HEK293 (cell line): ENCODE measurements around the gene ENHO.
A peak's percentile ranks its signal among the peaks of the same experiment; 100 is the strongest.

ENCODE experiments used
- FEZF1 ChIP-seq: fragments of 450-650 bp; formaldehyde crosslinking; IDR thresholded peaks from 2 replicates; pipeline ENCODE4 v1.5.1; 2016; ENCODE audit warnings: missing biosample characterization, missing genetic modification characterization
- HOXD13 ChIP-seq: sonication (generic); formaldehyde crosslinking; IDR thresholded peaks from 2 replicates; pipeline ENCODE4 v1.8.0; 2022; ENCODE audit warnings: missing genetic modification reagents, borderline replicate concordance
- IKZF3 ChIP-seq: fragments of 450-650 bp; IDR thresholded peaks from 2 replicates; pipeline ENCODE4 v1.5.0; 2018; ENCODE audit warnings: missing biosample characterization, mild to moderate bottlenecking, missing genetic modification characterization, moderate library complexity
- KLF9 ChIP-seq: fragments of 450-650 bp; formaldehyde crosslinking; IDR thresholded peaks from 2 replicates; pipeline ENCODE4 v1.5.1; 2016; ENCODE audit warnings: missing biosample characterization, missing genetic modification characterization, low read depth
- PRDM1 ChIP-seq: fragments of 450-650 bp; formaldehyde crosslinking; IDR thresholded peaks from 2 replicates; pipeline ENCODE4; 2016; ENCODE audit warnings: missing biosample characterization, missing genetic modification characterization
- REPIN1 ChIP-seq: fragments of 450-650 bp; formaldehyde crosslinking; IDR thresholded peaks from 2 replicates; pipeline ENCODE4 v1.5.1; 2017; ENCODE audit warnings: missing biosample characterization, missing genetic modification characterization, low read depth
- SALL2 ChIP-seq: fragments of 450-650 bp; formaldehyde crosslinking; IDR thresholded peaks from 2 replicates; pipeline ENCODE4 v1.5.0; 2017; ENCODE audit warnings: missing biosample characterization, mild to moderate bottlenecking, missing genetic modification characterization, borderline replicate concordance
- SP2 ChIP-seq: fragments of 450-650 bp; formaldehyde crosslinking; IDR thresholded peaks from 2 replicates; pipeline ENCODE4 v1.5.1; 2016; ENCODE audit warnings: missing biosample characterization, missing genetic modification characterization
- ZBTB17 ChIP-seq: fragments of 450-650 bp; formaldehyde crosslinking; IDR thresholded peaks from 2 replicates; pipeline ENCODE4 v1.5.1; 2016; ENCODE audit warnings: missing biosample characterization, missing genetic modification characterization
- ZBTB20 ChIP-seq: fragments of 450-650 bp; formaldehyde crosslinking; IDR thresholded peaks from 2 replicates; pipeline ENCODE4 v1.5.1; 2016; ENCODE audit warnings: missing biosample characterization, missing genetic modification characterization
- ZFHX2 ChIP-seq: fragments of 450-650 bp; formaldehyde crosslinking; conservative IDR thresholded peaks from 2 replicates; pipeline ENCODE4 v1.5.1; 2016; ENCODE audit warnings: missing biosample characterization, missing genetic modification characterization
- ZFP41 ChIP-seq: fragments of 450-650 bp; formaldehyde crosslinking; IDR thresholded peaks from 2 replicates; pipeline ENCODE4 v1.5.1; 2016; ENCODE audit warnings: missing biosample characterization, missing genetic modification characterization, borderline replicate concordance
- ZFP69B ChIP-seq: fragments of 450-650 bp; formaldehyde crosslinking; IDR thresholded peaks from 2 replicates; pipeline ENCODE4 v1.5.1; 2016; ENCODE audit warnings: missing biosample characterization, missing genetic modification characterization
- ZNF10 ChIP-seq: fragments of 450-650 bp; formaldehyde crosslinking; IDR thresholded peaks from 2 replicates; pipeline ENCODE4 v1.5.1; 2017; ENCODE audit warnings: missing biosample characterization, missing genetic modification characterization
- ZNF132 ChIP-seq: fragments of 450-650 bp; formaldehyde crosslinking; IDR thresholded peaks from 2 replicates; pipeline ENCODE4 v1.5.1; 2017; ENCODE audit warnings: missing biosample characterization, missing genetic modification characterization, borderline replicate concordance
- ZNF184 ChIP-seq: fragments of 450-650 bp; IDR thresholded peaks from 2 replicates; pipeline ENCODE4 v1.5.1; 2018; ENCODE audit warnings: missing biosample characterization, mild to moderate bottlenecking, missing genetic modification characterization
- ZNF221 ChIP-seq: fragments of 450-650 bp; formaldehyde crosslinking; IDR thresholded peaks from 2 replicates; pipeline ENCODE4 v1.5.1; 2017; ENCODE audit warnings: missing biosample characterization, missing genetic modification characterization, borderline replicate concordance
- ZNF24 ChIP-seq: fragments of 450-650 bp; formaldehyde crosslinking; IDR thresholded peaks from 2 replicates; pipeline ENCODE4 v1.5.1; 2016; ENCODE audit warnings: missing biosample characterization, missing genetic modification characterization
- ZNF366 ChIP-seq: fragments of 450-650 bp; formaldehyde crosslinking; conservative IDR thresholded peaks from 2 replicates; pipeline ENCODE4 v1.5.1; 2016; ENCODE audit warnings: missing biosample characterization, missing genetic modification characterization
- ZNF391 ChIP-seq: fragments of 450-650 bp; formaldehyde crosslinking; IDR thresholded peaks from 2 replicates; pipeline ENCODE4 v1.5.1; 2016; ENCODE audit warnings: low read depth, missing biosample characterization, missing genetic modification characterization, borderline replicate concordance
- ZNF423 ChIP-seq: fragments of 450-650 bp; formaldehyde crosslinking; IDR thresholded peaks from 2 replicates; pipeline ENCODE4 v1.5.1; 2016; ENCODE audit warnings: missing biosample characterization, missing genetic modification characterization
- ZNF473 ChIP-seq: fragments of 450-650 bp; formaldehyde crosslinking; IDR thresholded peaks from 2 replicates; pipeline ENCODE4 v1.5.1; 2017; ENCODE audit warnings: missing biosample characterization, missing genetic modification characterization
- ZNF585B ChIP-seq: fragments of 450-650 bp; formaldehyde crosslinking; IDR thresholded peaks from 2 replicates; pipeline ENCODE4 v1.5.1; 2016; ENCODE audit warnings: missing biosample characterization, missing genetic modification characterization
- ZNF624 ChIP-seq: fragments of 450-650 bp; formaldehyde crosslinking; IDR thresholded peaks from 2 replicates; pipeline ENCODE4 v1.5.1; 2017; ENCODE audit warnings: missing biosample characterization, missing genetic modification characterization
- ZNF747 ChIP-seq: fragments of 450-650 bp; formaldehyde crosslinking; IDR thresholded peaks from 2 replicates; pipeline ENCODE4 v1.5.1; 2016; ENCODE audit warnings: missing biosample characterization, missing genetic modification characterization
- ZNF768 ChIP-seq: fragments of 450-650 bp; formaldehyde crosslinking; IDR thresholded peaks from 2 replicates; pipeline ENCODE4 v1.5.1; 2018; ENCODE audit warnings: missing biosample characterization, mild to moderate bottlenecking, missing genetic modification characterization
- ZNF792 ChIP-seq: fragments of 450-650 bp; formaldehyde crosslinking; IDR thresholded peaks from 2 replicates; pipeline ENCODE4 v1.5.1; 2016; ENCODE audit warnings: missing biosample characterization, missing genetic modification characterization
- TF ChIP-seq, protein P1 (sequence below): sonication (generic); formaldehyde crosslinking; IDR thresholded peaks from 2 replicates; pipeline ENCODE4 v1.8.1; 2022; ENCODE audit warnings: mild to moderate bottlenecking, moderate library complexity, missing genetic modification reagents
- TF ChIP-seq, protein P2 (sequence below): fragments of 450-650 bp; formaldehyde crosslinking; IDR thresholded peaks from 2 replicates; pipeline ENCODE4 v1.5.1; 2016; ENCODE audit warnings: missing biosample characterization, missing genetic modification characterization
- TF ChIP-seq, protein P3 (sequence below): fragments of 450-650 bp; formaldehyde crosslinking; IDR thresholded peaks from 2 replicates; pipeline ENCODE4 v1.5.1; 2016; ENCODE audit warnings: missing biosample characterization, missing genetic modification characterization, low read depth

ENHO gene

DNA sequence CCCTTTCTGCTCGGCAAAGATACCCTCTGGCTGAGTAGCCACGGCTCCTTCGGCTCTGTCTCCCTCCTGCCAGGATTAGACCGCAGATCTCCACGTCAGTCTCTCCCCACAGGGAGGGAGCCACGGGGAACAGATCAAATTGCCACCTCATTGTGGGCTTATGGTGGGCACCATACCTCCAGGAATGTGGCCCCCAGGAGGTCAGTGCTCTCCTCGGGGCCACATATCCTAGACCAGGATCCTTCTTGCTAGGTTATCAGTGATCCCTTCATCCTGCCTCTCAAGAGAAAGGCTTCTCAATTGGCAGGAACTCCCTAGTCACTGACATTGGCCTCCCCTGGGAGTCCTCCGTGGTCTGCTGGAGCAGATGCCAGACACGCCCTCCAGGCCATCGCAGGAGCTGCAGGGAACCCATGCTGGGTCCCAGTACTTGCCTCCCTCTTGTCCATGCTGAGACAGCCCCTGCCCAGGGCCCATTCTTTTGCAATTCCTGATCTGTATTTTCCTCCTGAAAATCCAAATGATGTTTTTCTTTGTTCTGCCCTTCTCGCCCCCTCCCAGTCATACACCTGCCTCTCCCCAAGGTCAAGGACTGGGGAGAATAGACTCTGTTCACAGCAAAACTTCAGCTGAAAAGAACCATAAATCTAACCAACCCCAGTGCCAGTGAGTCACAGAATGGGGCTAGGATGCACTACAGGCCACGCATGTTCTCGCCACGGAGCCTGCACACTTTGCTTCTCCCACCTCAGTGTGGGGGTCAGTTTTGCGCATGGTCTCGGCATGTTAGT lies 31.6 kb upstream of the ENHO start (continued):
- TF ChIP-seq ZNF132 (tag by site-specific recombination) (no peak), ZNF24 (no peak), ZNF624 (no peak), SP2 (tag by site-specific recombination) (peak; percentile 11; the same call in 1 of the 2 replicates), ZNF585B (tag by site-specific recombination) (no peak), ZNF366 (tag by site-specific recombination) (peak; percentile 68), ZFP41 (tag by site-specific recombination) (no peak), HOXD13 (CRISPR knock-in tag) (no peak), REPIN1 (tag by site-specific recombination) (no peak), ZNF768 (tag by site-specific recombination) (no peak), ZNF10 (tag by site-specific recombination) (no peak), ZBTB20 (tag by site-specific recombination) (peak; percentile 84), ZFHX2 (tag by site-specific recombination) (no peak), ZNF792 (tag by site-specific recombination) (no peak), ZNF747 (tag by site-specific recombination) (no peak), ZNF221 (tag by site-specific recombination) (no peak), PRDM1 (tag by site-specific recombination) (no peak), ZNF473 (no peak), ZNF184 (tag by site-specific recombination) (no peak), FEZF1 (tag by site-specific recombination) (no peak), ZBTB17 (tag by site-specific recombination) (peak; percentile 88), KLF9 (peak; percentile 44; the same call in 1 of the 2 replicates), SALL2 (tag by site-specific recombination) (no peak), ZFP69B (tag by site-specific recombination) (no peak), ZNF423 (tag by site-specific recombination) (peak; percentile 67; the same call in 1 of the 2 replicates), IKZF3 (tag by site-specific recombination) (peak; percentile 47; the same call in 1 of the 2 replicates), ZNF391 (tag by site-specific recombination) (no peak)
- TF ChIP-seq, protein P1, sequence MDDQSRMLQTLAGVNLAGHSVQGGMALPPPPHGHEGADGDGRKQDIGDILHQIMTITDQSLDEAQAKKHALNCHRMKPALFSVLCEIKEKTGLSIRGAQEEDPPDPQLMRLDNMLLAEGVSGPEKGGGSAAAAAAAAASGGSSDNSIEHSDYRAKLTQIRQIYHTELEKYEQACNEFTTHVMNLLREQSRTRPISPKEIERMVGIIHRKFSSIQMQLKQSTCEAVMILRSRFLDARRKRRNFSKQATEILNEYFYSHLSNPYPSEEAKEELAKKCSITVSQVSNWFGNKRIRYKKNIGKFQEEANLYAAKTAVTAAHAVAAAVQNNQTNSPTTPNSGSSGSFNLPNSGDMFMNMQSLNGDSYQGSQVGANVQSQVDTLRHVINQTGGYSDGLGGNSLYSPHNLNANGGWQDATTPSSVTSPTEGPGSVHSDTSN: no peak
- TF ChIP-seq, protein P2, sequence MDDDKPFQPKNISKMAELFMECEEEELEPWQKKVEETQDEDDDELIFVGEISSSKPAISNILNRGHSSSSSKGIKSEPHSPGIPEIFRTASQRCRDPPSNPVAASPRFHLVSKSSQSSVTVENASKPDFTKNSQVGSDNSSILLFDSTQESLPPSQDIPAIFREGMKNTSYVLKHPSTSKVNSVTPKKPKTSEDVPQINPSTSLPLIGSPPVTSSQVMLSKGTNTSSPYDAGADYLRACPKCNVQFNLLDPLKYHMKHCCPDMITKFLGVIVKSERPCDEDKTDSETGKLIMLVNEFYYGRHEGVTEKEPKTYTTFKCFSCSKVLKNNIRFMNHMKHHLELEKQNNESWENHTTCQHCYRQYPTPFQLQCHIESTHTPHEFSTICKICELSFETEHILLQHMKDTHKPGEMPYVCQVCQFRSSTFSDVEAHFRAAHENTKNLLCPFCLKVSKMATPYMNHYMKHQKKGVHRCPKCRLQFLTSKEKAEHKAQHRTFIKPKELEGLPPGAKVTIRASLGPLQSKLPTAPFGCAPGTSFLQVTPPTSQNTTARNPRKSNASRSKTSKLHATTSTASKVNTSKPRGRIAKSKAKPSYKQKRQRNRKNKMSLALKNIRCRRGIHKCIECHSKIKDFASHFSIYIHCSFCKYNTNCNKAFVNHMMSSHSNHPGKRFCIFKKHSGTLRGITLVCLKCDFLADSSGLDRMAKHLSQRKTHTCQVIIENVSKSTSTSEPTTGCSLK: no peak
- TF ChIP-seq, protein P3, sequence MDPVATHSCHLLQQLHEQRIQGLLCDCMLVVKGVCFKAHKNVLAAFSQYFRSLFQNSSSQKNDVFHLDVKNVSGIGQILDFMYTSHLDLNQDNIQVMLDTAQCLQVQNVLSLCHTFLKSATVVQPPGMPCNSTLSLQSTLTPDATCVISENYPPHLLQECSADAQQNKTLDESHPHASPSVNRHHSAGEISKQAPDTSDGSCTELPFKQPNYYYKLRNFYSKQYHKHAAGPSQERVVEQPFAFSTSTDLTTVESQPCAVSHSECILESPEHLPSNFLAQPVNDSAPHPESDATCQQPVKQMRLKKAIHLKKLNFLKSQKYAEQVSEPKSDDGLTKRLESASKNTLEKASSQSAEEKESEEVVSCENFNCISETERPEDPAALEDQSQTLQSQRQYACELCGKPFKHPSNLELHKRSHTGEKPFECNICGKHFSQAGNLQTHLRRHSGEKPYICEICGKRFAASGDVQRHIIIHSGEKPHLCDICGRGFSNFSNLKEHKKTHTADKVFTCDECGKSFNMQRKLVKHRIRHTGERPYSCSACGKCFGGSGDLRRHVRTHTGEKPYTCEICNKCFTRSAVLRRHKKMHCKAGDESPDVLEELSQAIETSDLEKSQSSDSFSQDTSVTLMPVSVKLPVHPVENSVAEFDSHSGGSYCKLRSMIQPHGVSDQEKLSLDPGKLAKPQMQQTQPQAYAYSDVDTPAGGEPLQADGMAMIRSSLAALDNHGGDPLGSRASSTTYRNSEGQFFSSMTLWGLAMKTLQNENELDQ (tag by site-specific recombination): no peak
